SKM-1 (cell line): ENCODE measurements around the gene OMP.

Experiments
- DNase-seq: peaks from one replicate; lab custom pipeline; 2025; ENCODE audit not compliant: unreplicated experiment; lab: John Stamatoyannopoulos, UW

The OMP gene

GRCh38 chr11:77068457-77069335, 33.9 kb upstream of the OMP start:
- DNase-seq, result no peak

- no peak for DNase-seq
These were observed 33.2 kb upstream of the OMP start for GRCh38 chr11:77069336-77069968.

GRCh38 chr11:77069969-77070582, 32.6 kb upstream of the OMP start:
- no peak for DNase-seq

- DNase-seq, result no peak
These were observed 31.6 kb upstream of the OMP start for GRCh38 chr11:77071077-77071476.

- DNase-seq, result peak; percentile 79
These were observed 30.7 kb upstream of the OMP start for GRCh38 chr11:77071671-77072605.

GRCh38 chr11:77072851-77073327, 29.8 kb upstream of the OMP start:
- no peak for DNase-seq

GRCh38 chr11:77073328-77074001, 29.2 kb upstream of the OMP start:
- peak; percentile 4 for DNase-seq

GRCh38 chr11:77074205-77074604, 28.4 kb upstream of the OMP start:
- DNase-seq, result no peak

GRCh38 chr11:77074626-77075221, 27.9 kb upstream of the OMP start:
- DNase-seq, result no peak

GRCh38 chr11:77075425-77075905, 27.2 kb upstream of the OMP start:
- no peak for DNase-seq

GRCh38 chr11:77079666-77080065, 23.0 kb upstream of the OMP start:
- no peak for DNase-seq

- no peak for DNase-seq
These were observed 21.9 kb upstream of the OMP start for GRCh38 chr11:77080643-77081210.

- DNase-seq, result no peak
These were observed 21.2 kb upstream of the OMP start for GRCh38 chr11:77081381-77081851.

GRCh38 chr11:77081976-77082836, 20.4 kb upstream of the OMP start:
- DNase-seq, result no peak

- DNase-seq, result no peak
These were observed 19.6 kb upstream of the OMP start for GRCh38 chr11:77082838-77083565.

GRCh38 chr11:77083566-77084245, 18.9 kb upstream of the OMP start:
- no peak for DNase-seq

GRCh38 chr11:77084581-77085191, 18.0 kb upstream of the OMP start:
- no peak for DNase-seq
